Measurements from ENCODE around the gene KCNQ1. TPM values are rescaled to one million over a fixed set of nuclear protein-coding genes. Genes with fewer than 3 reads are reported as not detected.

The KCNQ1 gene
- total and polyA plus RNA-seq, 2 donors (not counting 3 experiments of a cell fraction or from before 2014, with no cell fraction given) = 0.07 to 0.09 TPM

DNA sequence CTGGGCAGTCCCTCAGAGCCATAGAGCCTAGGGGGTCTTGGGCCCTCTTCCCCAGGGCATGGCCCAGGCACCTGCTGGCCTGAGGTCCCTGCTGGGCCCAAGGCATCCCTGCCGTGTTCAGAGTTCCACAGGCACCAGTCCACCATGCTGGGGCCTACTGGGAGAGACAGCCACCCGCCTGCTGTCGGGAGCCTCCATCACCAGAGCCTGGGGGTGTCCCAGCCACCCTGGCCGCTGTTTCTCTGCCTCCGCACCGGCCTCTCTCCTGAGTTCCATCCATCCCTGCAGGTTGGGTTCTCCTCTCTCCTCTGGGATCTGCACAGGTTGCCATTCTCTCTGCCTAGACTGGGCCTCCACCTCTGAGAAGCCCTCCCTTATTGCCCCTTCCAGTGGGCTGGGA lies 68.6 kb downstream of the KCNQ1 start:
- ChIA-PET POLR2A (no interaction called here), CTCF (interaction anchor here (1.7 kb wide), 1 partner anchor 18 kb away, joined by 4 read pairs; no protein-coding TSS in a partner anchor)
- intact Hi-C loops (cut with micrococcal nuclease) = no loop called here
- H3K4me3 ChIP-seq (replicated peaks in 1 of 3; ENCODE audit: insufficient read depth in 1 of 3, low read depth in 1 of 3, low read length in 3 of 3) = no peak overlapping the region
- no TSS peak for BruUV-seq (replicated peaks)
- no peak overlapping the region for H3K4me2 ChIP-seq (ENCODE audit: insufficient read depth, low read length)
- dilution Hi-C loops (cut with MboI; ENCODE audit: extremely low pct_ligation_motif_present, low sequenced_read_pairs) = no loop called here
- no peaks in the 10 kb centered on the region for H3K9me1 ChIP-seq (replicated peaks; ENCODE audit: control insufficient read depth, extremely low read depth, insufficient read depth, low read length)
- no peaks in the 10 kb centered on the region for H4K20me1 ChIP-seq (replicated peaks; ENCODE audit: control insufficient read depth, extremely low read depth, insufficient read depth, low read length)
- H3K9me3 ChIP-seq (replicated peaks; ENCODE audit: control insufficient read depth, insufficient read depth, low read length) = no peaks in the 10 kb centered on the region
- H3K9ac ChIP-seq (replicated peaks; ENCODE audit: extremely low read depth, insufficient read depth, low read length) = no peak overlapping the region
- no peaks in the 10 kb centered on the region for H3K4me1 ChIP-seq (ENCODE audit: control insufficient read depth, extremely low read depth, insufficient read depth, low read length)
- TF ChIP-seq POLR2AphosphoS5 (IDR thresholded peaks at IDR 0.05; ENCODE audit: insufficient read depth, low read depth, low read length) (no peak), FOS (IDR thresholded peaks at IDR 0.05; ENCODE audit: borderline replicate concordance, insufficient read depth, low read length) (no peak), POLR2A (IDR thresholded peaks at IDR 0.05; ENCODE audit: low read depth, low read length) (no peak)
- TF ChIP-seq, protein P1, sequence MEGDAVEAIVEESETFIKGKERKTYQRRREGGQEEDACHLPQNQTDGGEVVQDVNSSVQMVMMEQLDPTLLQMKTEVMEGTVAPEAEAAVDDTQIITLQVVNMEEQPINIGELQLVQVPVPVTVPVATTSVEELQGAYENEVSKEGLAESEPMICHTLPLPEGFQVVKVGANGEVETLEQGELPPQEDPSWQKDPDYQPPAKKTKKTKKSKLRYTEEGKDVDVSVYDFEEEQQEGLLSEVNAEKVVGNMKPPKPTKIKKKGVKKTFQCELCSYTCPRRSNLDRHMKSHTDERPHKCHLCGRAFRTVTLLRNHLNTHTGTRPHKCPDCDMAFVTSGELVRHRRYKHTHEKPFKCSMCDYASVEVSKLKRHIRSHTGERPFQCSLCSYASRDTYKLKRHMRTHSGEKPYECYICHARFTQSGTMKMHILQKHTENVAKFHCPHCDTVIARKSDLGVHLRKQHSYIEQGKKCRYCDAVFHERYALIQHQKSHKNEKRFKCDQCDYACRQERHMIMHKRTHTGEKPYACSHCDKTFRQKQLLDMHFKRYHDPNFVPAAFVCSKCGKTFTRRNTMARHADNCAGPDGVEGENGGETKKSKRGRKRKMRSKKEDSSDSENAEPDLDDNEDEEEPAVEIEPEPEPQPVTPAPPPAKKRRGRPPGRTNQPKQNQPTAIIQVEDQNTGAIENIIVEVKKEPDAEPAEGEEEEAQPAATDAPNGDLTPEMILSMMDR (IDR thresholded peaks at IDR 0.05; ENCODE audit: extremely low read depth in 1 of 2, insufficient read depth in 1 of 2, low read depth in 1 of 2, low read length in 2 of 2) = no peak
- H3K79me2 ChIP-seq (ENCODE audit: control insufficient read depth, insufficient read depth, low read length) = no peaks in the 10 kb centered on the region
- no peaks in the 10 kb centered on the region for H3K36me3 ChIP-seq (ENCODE audit: control insufficient read depth in 2 of 2, extremely low read depth in 1 of 2, insufficient read depth in 2 of 2, low read length in 2 of 2)
- DNase-seq (ENCODE audit: low read depth, low spot score) (no peak), FAIRE-seq (no peak)
- no peak overlapping the region for H3K27ac ChIP-seq (ENCODE audit: insufficient read depth, low read depth, low read length)
- no peak overlapping the region for H2AFZ ChIP-seq (ENCODE audit: low read depth, low read length)
- no peaks in the 10 kb centered on the region for H3K27me3 ChIP-seq (ENCODE audit: control insufficient read depth in 2 of 2, insufficient read depth in 2 of 2, low read length in 2 of 2)

DNA sequence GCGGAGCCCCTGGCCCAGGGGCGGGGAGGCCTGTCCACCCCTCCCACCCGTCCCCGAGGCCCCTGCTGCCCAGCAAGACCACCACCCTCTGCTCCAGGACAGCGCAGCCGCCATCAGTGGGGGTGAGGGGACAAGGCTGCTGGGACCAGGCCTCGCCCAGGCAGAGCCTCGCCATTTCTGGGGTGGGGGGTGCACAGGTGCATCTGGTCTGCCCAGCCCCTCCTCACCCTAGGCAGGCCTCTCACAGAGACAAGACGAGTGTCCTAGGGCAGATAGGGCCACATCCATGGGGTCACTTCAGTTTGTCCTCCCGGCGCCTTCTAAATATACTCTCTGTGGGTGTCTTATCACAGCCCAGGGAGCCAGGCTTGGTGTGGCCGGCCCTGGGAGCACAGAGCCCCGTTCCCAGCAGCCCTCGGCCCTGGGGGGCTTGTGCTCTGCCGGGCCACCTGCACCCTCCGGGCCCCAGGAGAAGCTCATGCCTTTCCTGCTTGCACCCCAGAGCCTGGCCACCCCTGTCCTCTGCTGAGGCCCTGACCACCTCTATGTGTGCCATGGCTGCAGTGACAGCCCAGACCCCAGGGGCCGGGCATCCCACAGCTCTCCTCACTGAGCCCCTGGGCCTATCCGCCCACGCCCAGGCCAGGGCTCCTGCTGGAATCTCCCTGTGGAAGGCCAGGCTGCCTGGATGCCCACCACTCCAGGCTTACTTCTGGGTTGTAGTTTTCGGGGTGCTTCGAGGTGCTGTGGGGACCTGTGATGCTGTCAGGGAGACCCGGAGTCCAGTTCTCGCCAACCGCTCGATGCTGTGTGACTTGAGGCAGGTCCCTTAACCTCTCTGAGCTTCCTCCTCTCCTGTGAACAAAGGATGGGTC lies 70.8 kb downstream of the KCNQ1 start:
- TF ChIP-seq GATA2 (IDR thresholded peaks at IDR 0.05; ENCODE audit: insufficient read depth, insufficient read length, low read depth, low read length) = no peak
- TF ChIP-seq, protein P2, sequence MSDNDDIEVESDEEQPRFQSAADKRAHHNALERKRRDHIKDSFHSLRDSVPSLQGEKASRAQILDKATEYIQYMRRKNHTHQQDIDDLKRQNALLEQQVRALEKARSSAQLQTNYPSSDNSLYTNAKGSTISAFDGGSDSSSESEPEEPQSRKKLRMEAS (IDR thresholded peaks at IDR 0.05; ENCODE audit: insufficient read depth, insufficient read length) = no peak
- TF ChIP-seq POLR2A (IDR thresholded peaks at IDR 0.05; ENCODE audit: low read depth, low read length) = no peak
- TF ChIP-seq, protein P1 (IDR thresholded peaks at IDR 0.05; ENCODE audit: extremely low read depth in 1 of 2, insufficient read depth in 1 of 2, low read depth in 1 of 2, low read length in 2 of 2) = no peak
- TF ChIP-seq FOS (IDR thresholded peaks at IDR 0.05; ENCODE audit: borderline replicate concordance, insufficient read depth, low read length) = no peak
- TF ChIP-seq EZH2 (IDR thresholded peaks at IDR 0.05; ENCODE audit: borderline replicate concordance, low read depth, low read length, severe bottlenecking) = no peak
- no peak for TF ChIP-seq JUN (IDR thresholded peaks at IDR 0.05; ENCODE audit: borderline replicate concordance, insufficient read depth, insufficient read length, low read depth)
- TF ChIP-seq POLR2AphosphoS5 (IDR thresholded peaks at IDR 0.05; ENCODE audit: insufficient read depth, low read depth, low read length) = no peak
- TF ChIP-seq MYC (IDR thresholded peaks at IDR 0.05; ENCODE audit: low read depth, low read length) = no peak
- Histone ChIP-seq H3K36me3 (ENCODE audit: control insufficient read depth in 2 of 2, extremely low read depth in 1 of 2, insufficient read depth in 2 of 2, low read length in 2 of 2) (no peaks in the 10 kb centered on the region), H3K27me3 (ENCODE audit: control insufficient read depth in 2 of 2, insufficient read depth in 2 of 2, low read length in 2 of 2) (no peaks in the 10 kb centered on the region), H3K9ac (replicated peaks; ENCODE audit: extremely low read depth, insufficient read depth, low read length) (no peak overlapping the region), H3K4me1 (ENCODE audit: control insufficient read depth, extremely low read depth, insufficient read depth, low read length) (no peaks in the 10 kb centered on the region), H3K9me1 (replicated peaks; ENCODE audit: control insufficient read depth, extremely low read depth, insufficient read depth, low read length) (no peaks in the 10 kb centered on the region), H2AFZ (ENCODE audit: low read depth, low read length) (no peak overlapping the region), H3K4me3 (replicated peaks in 1 of 3; ENCODE audit: insufficient read depth in 1 of 3, low read depth in 1 of 3, low read length in 3 of 3) (no peak overlapping the region), H3K4me2 (ENCODE audit: insufficient read depth, low read length) (no peak overlapping the region), H3K9me3 (replicated peaks; ENCODE audit: control insufficient read depth, insufficient read depth, low read length) (no peaks in the 10 kb centered on the region), H3K79me2 (ENCODE audit: control insufficient read depth, insufficient read depth, low read length) (no peaks in the 10 kb centered on the region), H4K20me1 (replicated peaks; ENCODE audit: control insufficient read depth, extremely low read depth, insufficient read depth, low read length) (no peaks in the 10 kb centered on the region), H3K27ac (ENCODE audit: insufficient read depth, low read depth, low read length) (no peak overlapping the region)
- FAIRE-seq = no peak
- ChIA-PET POLR2A (no interaction called here), CTCF (interaction anchor here (1.2 kb wide), 1 partner anchor 11 kb away, joined by 3 read pairs; no protein-coding TSS in a partner anchor)
- intact Hi-C loops (cut with micrococcal nuclease) (no loop called here), dilution Hi-C loops (cut with MboI; ENCODE audit: extremely low pct_ligation_motif_present, low sequenced_read_pairs) (no loop called here)
- BruUV-seq (replicated peaks) = no TSS peak
- DNase-seq (ENCODE audit: low read depth, low spot score) = no peak
